Heart left ventricle (tissue), 13 donors: ENCODE data around the gene ATXN7L3.
A peak's percentile ranks its signal among the peaks of the same experiment; 100 is the strongest.

Experiments
- CTCF ChIP-seq, 12 donors: fragments of 200-600 bp; sonication (generic) in 4 of 12; IDR thresholded peaks; one replicate each; pipeline versions ENCODE4 v1.5.0 to v1.8.0; 2018 to 2022; ENCODE audit warnings: antibody characterized with exemption in 12 of 12, mild to moderate bottlenecking in 5 of 12
- POLR2A ChIP-seq, 2 donors: fragments of 450-650 bp; IDR thresholded peaks; one replicate each; pipeline ENCODE4 v1.6.1; 2017; ENCODE audit warnings: antibody characterized with exemption in 2 of 2, mild to moderate bottlenecking in 2 of 2, moderate library complexity in 2 of 2
- donor health status: ischemic (EF 13 %, LVEDD 7.1; RV severe dilation, severe dysfunction).
- donor health status: DM: no; HTN: yes; CAD: no.
- donor health status: DM: no; HTN: no; CAD: no.
- donor health status: ischemic (EF 25% LVEDD 6.9; RV normal size, moderate dysfunction).
- donor health status: ischemic (EF 25% LVEDD 5.7; RV mildly dilated, moderate dysfunction).
- donor health status: ischemic (EF 35%, LVEDD 5.7; RV mildly dilated, moderate dysfunction).
- donor health status: nonischemic (EF 11% LVEDD 7.7; RV severe dilation, severe dysfunction).
- donor health status: DM: yes; HTN: yes; CAD: no.
- donor health status: PGD.
- donor health status: ischemic (EF 29% LVEDD 5.4; RV normal size, mild dysfunction).
- donor health status: nonischemic (EF 23%, LVEDD 6.1; RV moderate dilation, normal function).

GRCh38 chr17:44210342-44211192, 10.9 kb upstream of the ATXN7L3 start:
- TF ChIP-seq CTCF (IDR thresholded peaks at IDR 0.05): peak; percentile 97 to 100 (median 99)
- peak in 1 of 2 donors; percentile 40 for TF ChIP-seq POLR2A (IDR thresholded peaks at IDR 0.05)
